SH-SY5Y (cell line): Measurements from ENCODE around the gene MCEE.

Experiments
- GATA2 ChIP-seq: IDR thresholded peaks from 2 replicates; pipeline ENCODE4 v1.6.1; 2011; ENCODE audit warnings: mild to moderate bottlenecking, low read depth, low read length
- GATA3 ChIP-seq: IDR thresholded peaks from 2 replicates; pipeline ENCODE4 v1.6.1; 2011; ENCODE audit warnings: low read depth, mild to moderate bottlenecking, low read length, moderate library complexity

- no peak for TF ChIP-seq GATA2
- TF ChIP-seq GATA3: no peak
Measured at GRCh38 chr2:71073475-71073874, 56.6 kb downstream of the MCEE start.
